Common myeloid progenitor, CD34-positive (primary cell): ENCODE data around the gene TAAR5.

Experiments
- CTCF ChIA-PET: fragments of 350-600 bp; sonication (Branson Sonifier 250); formaldehyde crosslinking; loops from one replicate; lab custom pipeline; 2021; ENCODE audit warnings: antibody characterized with exemption; lab: Charles Lee
- POLR2A ChIA-PET: fragments of 350-600 bp; sonication (Branson Sonifier 250); formaldehyde crosslinking; loops from one replicate; lab custom pipeline; 2021; ENCODE audit warnings: antibody characterized with exemption; lab: Charles Lee
- DNase-seq, 3 donors: peaks; one replicate each; pipeline versions ENCODE4 v3.0.0 to v3.0.0-alpha.2; 2013
- H3K27ac ChIP-seq, 2 experiments: 1 replicate in 1 of 2; 2 replicates in 1 of 2; pipeline ENCODE4 v1.7.0; 2013; ENCODE audit warnings: inconsistent platforms in 2 of 2, low read length in 2 of 2, mild to moderate bottlenecking in 2 of 2, low read depth in 1 of 2, moderate library complexity in 1 of 2; ENCODE audit not compliant: severe bottlenecking in 2 of 2, insufficient read depth in 1 of 2, poor library complexity in 1 of 2
- H3K27me3 ChIP-seq, 5 experiments: replicated peaks in 2 of 5; 1 replicate in 3 of 5; 2 replicates in 2 of 5; pipeline versions ENCODE4 v1.6.1 to v1.7.0; 2013; ENCODE audit warnings: low read length in 4 of 5, mild to moderate bottlenecking in 2 of 5, moderate library complexity in 2 of 5, inconsistent platforms in 1 of 5; ENCODE audit not compliant: insufficient read depth in 5 of 5, control insufficient read depth in 4 of 5
- H3K36me3 ChIP-seq, 4 experiments: 1 replicate in 2 of 4; 2 replicates in 2 of 4; pipeline versions ENCODE4 v1.6.1 to v1.7.0; 2013; ENCODE audit warnings: low read length in 3 of 4, control low read depth in 1 of 4, mild to moderate bottlenecking in 1 of 4; ENCODE audit not compliant: control insufficient read depth in 4 of 4, insufficient read depth in 4 of 4
- H3K4me1 ChIP-seq, 4 experiments: 1 replicate in 3 of 4; 2 replicates in 1 of 4; pipeline versions ENCODE4 v1.6.1 to v1.7.1; 2013; ENCODE audit warnings: low read length in 3 of 4, mild to moderate bottlenecking in 3 of 4, control low read depth in 1 of 4, inconsistent platforms in 1 of 4, moderate library complexity in 1 of 4; ENCODE audit not compliant: control insufficient read depth in 4 of 4, insufficient read depth in 4 of 4; ENCODE audit errors: control extremely low read depth in 1 of 4
- H3K4me3 ChIP-seq, 7 experiments: 1 replicate in 4 of 7; 2 replicates in 3 of 7; pipeline versions ENCODE4 v1.5.1 to v1.7.0; 2013; ENCODE audit warnings: mild to moderate bottlenecking in 7 of 7, low read length in 6 of 7, moderate library complexity in 6 of 7, inconsistent platforms in 2 of 7, low read depth in 2 of 7, control low read depth in 1 of 7; ENCODE audit not compliant: insufficient read depth in 4 of 7, control insufficient read depth in 1 of 7; ENCODE audit errors: extremely low read depth in 1 of 7
- H3K9me3 ChIP-seq, 5 experiments: 1 replicate in 4 of 5; 2 replicates in 1 of 5; pipeline versions ENCODE4 v1.6.1 to v1.7.1; 2013; ENCODE audit warnings: low read length in 4 of 5, mild to moderate bottlenecking in 2 of 5, inconsistent platforms in 1 of 5, low read depth in 1 of 5, moderate library complexity in 1 of 5; ENCODE audit not compliant: control insufficient read depth in 4 of 5, insufficient read depth in 2 of 5; ENCODE audit errors: control extremely low read depth in 1 of 5
- WGBS: methylation state at CpG from one replicate; pipeline ENCODE4 v1.1.5; 2013; ENCODE audit not compliant: insufficient coverage; 5-methylcytosine and 5-hydroxymethylcytosine counted together

Gene TAAR5

DNA sequence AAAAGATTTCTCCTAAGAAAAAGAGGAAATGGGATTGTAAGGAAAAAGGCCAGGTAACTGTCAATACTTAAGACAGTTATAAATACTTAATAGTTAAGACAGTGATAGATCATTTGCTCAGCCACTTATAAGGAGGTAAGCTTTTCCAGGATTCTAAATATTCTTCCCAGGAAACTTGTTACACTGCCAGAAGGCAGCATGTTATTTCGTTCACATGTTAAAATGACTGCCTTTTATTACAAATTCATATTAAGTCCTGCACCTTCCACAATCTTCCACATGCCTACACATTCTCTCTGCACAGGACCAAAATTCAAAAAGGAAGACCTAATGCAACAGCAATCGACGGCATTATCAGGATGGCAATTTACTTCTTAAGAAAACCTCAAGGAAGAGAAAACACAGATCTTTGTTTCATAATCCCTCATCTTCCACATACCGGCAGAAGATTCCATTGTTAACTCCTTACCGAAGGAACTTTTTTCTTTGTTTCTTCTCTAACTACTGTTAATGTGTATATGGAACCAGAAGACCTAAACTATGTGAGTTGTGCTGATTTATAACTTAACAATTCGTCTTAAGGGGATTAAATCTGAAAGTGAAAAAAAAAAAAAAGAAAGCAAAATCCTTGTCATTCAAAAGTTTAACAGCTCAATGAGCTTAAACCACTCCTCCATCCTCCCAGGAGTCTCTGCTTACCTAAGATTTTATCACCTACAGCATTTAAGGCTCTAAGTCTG lies 33.7 kb upstream of the TAAR5 start:
- 75% methylated on average over 2 of the region's 6 CpGs for WGBS
- Histone ChIP-seq H3K4me3 (no peak overlapping the region), H3K27me3 (peaks cover 0 to 3% (median 0%) of the 10 kb centered on the region in 5 experiments), H3K4me1 (no peaks in the 10 kb centered on the region), H3K36me3 (no peaks in the 10 kb centered on the region), H3K9me3 (peaks cover 0 to 2% (median 0%) of the 10 kb centered on the region in 5 experiments), H3K27ac (no peak overlapping the region)
- ChIA-PET POLR2A (no interaction called here), CTCF (no interaction called here)
- no peak for DNase-seq

DNA sequence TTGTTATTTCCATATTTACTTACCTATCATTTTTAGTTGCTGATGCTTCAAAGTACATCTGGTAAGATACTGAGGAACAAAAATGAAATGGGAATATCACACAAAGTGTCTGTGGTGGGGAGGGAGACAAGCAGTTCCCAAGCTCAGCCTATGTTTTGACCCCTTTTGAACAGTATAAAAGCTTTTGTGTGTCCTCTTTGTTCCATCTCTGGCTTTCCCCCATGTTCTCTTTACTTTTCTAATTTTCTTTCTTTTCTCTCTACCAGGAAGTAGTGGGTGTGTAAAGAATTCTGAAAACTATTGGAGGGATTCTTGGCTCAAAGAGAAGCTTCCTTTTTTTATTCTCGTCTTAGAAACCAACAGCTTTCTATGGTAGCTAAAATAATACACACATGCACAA lies 27.1 kb upstream of the TAAR5 start:
- no CpG with 5 or more reads among the region's 1 CpG for WGBS
- Histone ChIP-seq H3K27me3 (peaks cover 0 to 3% (median 0%) of the 10 kb centered on the region in 5 experiments), H3K4me3 (no peak overlapping the region), H3K9me3 (no peaks in the 10 kb centered on the region), H3K36me3 (no peaks in the 10 kb centered on the region), H3K27ac (no peak overlapping the region), H3K4me1 (no peaks in the 10 kb centered on the region)
- CTCF ChIA-PET = no interaction called here
- DNase-seq = no peak
- POLR2A ChIA-PET = no interaction called here

GRCh38 chr6:132614554-132614953 lies 25.0 kb upstream of the TAAR5 start:
- ChIA-PET POLR2A (no interaction called here), CTCF (no interaction called here)
- Histone ChIP-seq H3K9me3 (no peaks in the 10 kb centered on the region), H3K27ac (no peak overlapping the region), H3K27me3 (peaks cover 0 to 2% (median 0%) of the 10 kb centered on the region in 5 experiments), H3K4me1 (no peaks in the 10 kb centered on the region), H3K36me3 (no peaks in the 10 kb centered on the region), H3K4me3 (peak overlapping the region in 2 of 7 experiments; percentile 9 to 73)
- WGBS = no CpG with 5 or more reads among the region's 7 CpGs
- DNase-seq = peak in 2 of 3 donors; percentile 2 to 32

GRCh38 chr6:132612449-132613108 lies 23.0 kb upstream of the TAAR5 start:
- no peaks in the 10 kb centered on the region for H3K4me1 ChIP-seq
- no peaks in the 10 kb centered on the region for H3K36me3 ChIP-seq
- no peak for DNase-seq
- no peak overlapping the region for H3K27ac ChIP-seq
- POLR2A ChIA-PET = no interaction called here
- H3K4me3 ChIP-seq = peak overlapping the region in 1 of 7 experiments; percentile 73
- CTCF ChIA-PET = no interaction called here
- H3K27me3 ChIP-seq = no peaks in the 10 kb centered on the region
- 80% methylated on average over 1 of the region's 4 CpGs for WGBS
- no peaks in the 10 kb centered on the region for H3K9me3 ChIP-seq

DNA sequence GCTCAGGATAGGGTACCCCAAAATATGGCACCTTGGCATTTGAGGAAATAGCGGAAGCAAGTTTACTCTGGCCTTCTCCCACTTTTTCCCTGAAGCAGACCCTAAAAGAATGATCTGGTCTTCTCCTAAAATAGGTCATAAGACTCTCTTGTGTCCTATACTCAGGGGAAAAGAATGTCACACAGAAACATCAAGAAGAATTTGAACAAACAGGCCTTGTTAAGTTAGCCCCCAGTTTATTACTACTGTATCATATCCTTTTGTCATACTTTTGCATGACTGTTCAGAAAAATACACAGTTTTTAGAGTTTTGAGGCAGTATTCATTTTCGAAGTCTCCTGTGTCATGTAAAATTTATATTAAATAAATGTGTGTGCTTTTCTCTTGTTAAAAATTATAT lies 22.1 kb upstream of the TAAR5 start:
- Histone ChIP-seq H3K27me3 (no peaks in the 10 kb centered on the region), H3K9me3 (no peaks in the 10 kb centered on the region), H3K4me3 (no peak overlapping the region), H3K27ac (no peak overlapping the region), H3K36me3 (no peaks in the 10 kb centered on the region), H3K4me1 (no peaks in the 10 kb centered on the region)
- ChIA-PET POLR2A (no interaction called here), CTCF (no interaction called here)
- no peak for DNase-seq
- no CpG with 5 or more reads among the region's 2 CpGs for WGBS

GRCh38 chr6:132607544-132608233 lies 18.1 kb upstream of the TAAR5 start:
- Histone ChIP-seq H3K27ac (no peak overlapping the region), H3K9me3 (no peaks in the 10 kb centered on the region), H3K4me3 (no peak overlapping the region), H3K4me1 (no peaks in the 10 kb centered on the region), H3K36me3 (no peaks in the 10 kb centered on the region), H3K27me3 (no peaks in the 10 kb centered on the region)
- ChIA-PET CTCF (interaction anchor here (0.7 kb wide), 1 partner anchor 78 kb away, joined by 3 read pairs; no protein-coding TSS in a partner anchor), POLR2A (no interaction called here)
- no CpG with 5 or more reads among the region's 5 CpGs for WGBS
- DNase-seq = no peak
